Prostate gland (tissue), 2 donors: Measurements from ENCODE around the gene SLC4A11. TPM values are rescaled to one million over a fixed set of nuclear protein-coding genes. Genes with fewer than 3 reads are reported as not detected.
"Not testable (repeated sequence)": the region's sequence is repeated elsewhere in the genome, so short reads cannot be mapped to it uniquely, and the experiment has no call there.

Source experiments
- DNase-seq: peaks from one replicate; pipeline ENCODE4 v3.0.0-alpha.2; 2019; ENCODE audit warnings: low spot score
- H3K27ac ChIP-seq, 2 donors: fragments of 200-600 bp; sonication (generic); 2 replicates each; pipeline ENCODE4 v1.5.1; 2017 to 2019
- H3K27me3 ChIP-seq: fragments of 200-600 bp; sonication (generic); replicated peaks from 2 replicates; pipeline ENCODE4 v1.5.1; 2019; ENCODE audit not compliant: insufficient read depth
- H3K36me3 ChIP-seq, 2 donors: fragments of 200-600 bp; sonication (generic); 1 replicate in 1 of 2; 2 replicates in 1 of 2; pipeline versions ENCODE4 v1.5.1 to v1.8.1; 2017 to 2019
- H3K4me1 ChIP-seq: fragments of 200-600 bp; sonication (generic); replicated peaks from 2 replicates; pipeline ENCODE4 v1.5.1; 2019
- H3K4me3 ChIP-seq, 2 donors: fragments of 200-600 bp; sonication (generic); 2 replicates each; pipeline ENCODE4 v1.5.1; 2017 to 2019
- H3K9me3 ChIP-seq: fragments of 200-600 bp; sonication (generic); 2 replicates; pipeline ENCODE4 v1.5.1; 2017
- CTCF ChIP-seq, 4 experiments: fragments of 200-600 bp in 2 of 4; fragments of 450-650 bp in 2 of 4; sonication (generic) in 2 of 4; IDR thresholded peaks; 1 replicate in 3 of 4; 2 replicates in 1 of 4; pipeline ENCODE4 v1.5.1; 2016 to 2019; ENCODE audit warnings: antibody characterized with exemption in 4 of 4, mild to moderate bottlenecking in 2 of 4, moderate library complexity in 2 of 4
- POLR2A ChIP-seq: fragments of 450-650 bp; IDR thresholded peaks from one replicate; pipeline ENCODE4 v1.6.1; 2016; ENCODE audit warnings: antibody characterized with exemption, mild to moderate bottlenecking
- POLR2AphosphoS5 ChIP-seq: sonication (generic); formaldehyde crosslinking; IDR thresholded peaks from one replicate; pipeline ENCODE4 v1.6.1; 2017; ENCODE audit warnings: antibody characterized with exemption
- WGBS: methylation state at CpG from one replicate; pipeline ENCODE4 v1.1.5; 2018; 5-methylcytosine and 5-hydroxymethylcytosine counted together
- intact Hi-C: fragments of 100-400 bp; cut with DNase I; formaldehyde crosslinking; loops from one replicate; pipeline ENCODE4 v1.14.2; 2022
- total RNA-seq, 2 donors: library from RNA; depleted of rRNA; stranded (reverse); fragments of >200 nt; gene quantifications; one replicate each; pipeline ENCODE4 v1.1.0, GENCODE V29; 2016

SLC4A11 gene
- total RNA-seq, 2 donors from 2014 or later, result 9.2 to 12.7 TPM

DNA sequence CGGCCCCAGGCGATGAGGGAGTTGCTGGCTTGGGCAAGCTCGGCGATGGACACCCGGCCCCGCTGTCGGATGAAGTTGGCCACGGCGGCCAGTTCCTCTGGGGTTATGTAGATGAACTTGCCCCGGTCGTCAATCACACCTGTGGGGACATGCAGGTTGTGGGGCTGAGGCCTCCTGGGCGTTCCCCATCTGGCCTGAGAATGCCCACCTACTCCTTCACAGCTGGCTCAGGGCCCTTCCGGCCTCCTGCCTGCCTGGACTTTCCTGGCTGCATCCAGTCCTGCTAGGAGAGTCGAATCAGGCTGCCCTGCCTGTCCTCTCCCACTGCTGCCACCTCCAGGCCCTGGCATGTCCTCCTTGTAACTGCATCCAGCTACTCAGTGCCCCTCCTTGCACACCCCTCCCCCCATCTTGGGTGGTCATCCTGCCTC lies 48.3 kb downstream of the SLC4A11 start:
- WGBS, result 83% methylated on average over 13 of the region's 14 CpGs
- H3K9me3 ChIP-seq, result no peaks in the 10 kb centered on the region
- intact Hi-C loops, result no loop called here
- TF ChIP-seq POLR2A (no peak), CTCF (IDR thresholded peaks at IDR 0.05) (no peak), POLR2AphosphoS5 (no peak)
- no peak overlapping the region for H3K27ac ChIP-seq
- no peak for DNase-seq
- H3K4me3 ChIP-seq, result no peak overlapping the region
- H3K36me3 ChIP-seq, result peaks cover 26 to 33% of the 10 kb centered on the region in 2 donors
- no peaks in the 10 kb centered on the region for H3K4me1 ChIP-seq
- H3K27me3 ChIP-seq, result no peaks in the 10 kb centered on the region

DNA sequence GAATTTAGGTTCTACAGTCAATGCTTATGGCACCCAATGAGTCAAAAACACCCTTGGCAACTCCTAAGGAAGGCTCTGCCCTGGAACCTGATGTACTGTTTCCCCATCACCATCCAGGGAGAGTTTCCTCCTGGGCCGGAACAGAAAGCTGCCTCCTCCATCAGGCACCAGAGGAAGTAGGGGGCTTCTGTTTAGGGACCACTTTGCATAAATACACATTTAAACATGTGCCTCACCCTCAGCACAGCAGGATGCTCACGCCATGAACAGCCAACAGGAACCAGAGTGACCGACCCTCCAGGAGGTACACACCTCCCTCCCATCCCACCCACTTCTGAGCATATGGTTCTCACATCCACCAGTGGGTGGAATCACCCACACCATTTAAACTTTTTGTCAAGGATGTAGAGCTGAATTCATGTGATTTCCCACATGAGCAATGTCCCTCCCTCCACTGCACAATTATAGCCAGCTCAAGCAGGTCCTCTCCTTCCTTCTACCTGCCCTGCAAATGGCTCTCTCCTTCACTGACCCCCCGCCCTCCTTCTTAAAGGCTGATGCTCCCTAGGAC lies 49.3 kb downstream of the SLC4A11 start:
- no peaks in the 10 kb centered on the region for H3K27me3 ChIP-seq
- DNase-seq, result no peak
- H3K36me3 ChIP-seq, result peaks cover 23 to 28% of the 10 kb centered on the region in 2 donors
- no peaks in the 10 kb centered on the region for H3K4me1 ChIP-seq
- intact Hi-C loops, result no loop called here
- H3K9me3 ChIP-seq, result no peaks in the 10 kb centered on the region
- TF ChIP-seq POLR2A (no peak), POLR2AphosphoS5 (no peak), CTCF (IDR thresholded peaks at IDR 0.05) (no peak)
- 84% methylated on average over 4 of the region's 4 CpGs for WGBS
- H3K27ac ChIP-seq, result no peak overlapping the region
- H3K4me3 ChIP-seq, result no peak overlapping the region

- H3K27me3 ChIP-seq, result no peaks in the 10 kb centered on the region
- TF ChIP-seq CTCF (IDR thresholded peaks at IDR 0.05), result no peak
- no peak for TF ChIP-seq POLR2A
- TF ChIP-seq POLR2AphosphoS5, result no peak
- H3K4me1 ChIP-seq, result no peaks in the 10 kb centered on the region
- peaks cover 19 to 20% of the 10 kb centered on the region in 2 donors for H3K36me3 ChIP-seq
- no peaks in the 10 kb centered on the region for H3K9me3 ChIP-seq
- no peak for DNase-seq
- H3K27ac ChIP-seq, result no peak overlapping the region
- 79% methylated on average over 3 of the region's 3 CpGs for WGBS
- no peak overlapping the region for H3K4me3 ChIP-seq
- intact Hi-C loops, result no loop called here
Observed at GRCh38 chr20:3188823-3189413, 50.1 kb downstream of the SLC4A11 start.

DNA sequence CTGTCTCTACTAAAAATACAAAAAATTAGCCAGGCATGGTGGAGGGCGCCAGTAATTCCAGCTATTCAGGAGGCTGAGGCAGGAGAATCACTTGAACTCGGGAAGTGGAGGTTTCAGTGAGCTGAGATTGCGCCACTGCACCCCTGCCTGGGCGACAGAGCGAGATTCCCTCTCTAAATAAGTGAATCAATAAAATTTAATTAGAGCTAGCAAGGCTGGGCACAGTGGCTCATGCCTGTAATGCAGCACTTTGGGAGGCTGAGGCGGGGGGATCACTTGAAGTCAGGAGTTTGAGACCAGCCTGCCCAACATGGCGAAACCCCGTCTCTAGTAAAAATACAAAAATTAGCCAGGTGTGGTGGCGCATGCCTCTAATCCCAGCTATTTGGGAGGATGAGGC lies 51.1 kb downstream of the SLC4A11 start:
- whole genome bisulfite sequencing, result 94% methylated on average over 9 of the region's 9 CpGs
- H3K9me3 ChIP-seq, DNase-seq, H3K27me3 ChIP-seq, intact Hi-C loops, H3K4me1 ChIP-seq, H3K4me3 ChIP-seq, H3K27ac ChIP-seq: not testable (repeated sequence)
- peaks cover 11 to 18% of the 10 kb centered on the region in 2 donors for H3K36me3 ChIP-seq

- no peak for DNase-seq
- intact Hi-C loops, result no loop called here
- Histone ChIP-seq H3K4me3 (no peak overlapping the region), H3K4me1 (no peaks in the 10 kb centered on the region), H3K36me3 (no peaks in the 10 kb centered on the region), H3K27ac (no peak overlapping the region), H3K27me3 (no peaks in the 10 kb centered on the region), H3K9me3 (no peaks in the 10 kb centered on the region)
- WGBS, result 65% methylated on average over 3 of the region's 3 CpGs
- TF ChIP-seq POLR2AphosphoS5, result no peak
- no peak for TF ChIP-seq POLR2A
- TF ChIP-seq CTCF (IDR thresholded peaks at IDR 0.05), result no peak
Observed at GRCh38 chr20:3183896-3184612, 54.9 kb downstream of the SLC4A11 start.

GRCh38 chr20:3182429-3182828 lies 56.6 kb downstream of the SLC4A11 start:
- intact Hi-C loops, DNase-seq, H3K36me3 ChIP-seq, H3K9me3 ChIP-seq, H3K27me3 ChIP-seq, H3K27ac ChIP-seq, H3K4me3 ChIP-seq, H3K4me1 ChIP-seq: not testable (repeated sequence)
- WGBS, result 97% methylated on average over 5 of the region's 5 CpGs
